H9 (cell line): ENCODE data around the gene CC2D2B. TPM values are rescaled to one million over a fixed set of nuclear protein-coding genes. Genes with fewer than 3 reads are reported as not detected.

Source experiments
- DNase-seq: peaks from one replicate; pipeline ENCODE4 v3.0.0-alpha.2; 2017
- H2AFZ ChIP-seq: one replicate; pipeline ENCODE4 v1.6.1; 2013; ENCODE audit warnings: mild to moderate bottlenecking, low read length, control low read depth, moderate library complexity
- H2AK5ac ChIP-seq: 2 replicates; pipeline ENCODE4 v1.6.1; 2013; ENCODE audit warnings: low read length, control low read depth, mixed read lengths; ENCODE audit not compliant: insufficient read length
- H2BK120ac ChIP-seq: one replicate; pipeline ENCODE4 v1.6.1; 2013; ENCODE audit warnings: low read depth, mild to moderate bottlenecking, low read length, control low read depth, inconsistent platforms; ENCODE audit not compliant: poor library complexity, severe bottlenecking
- H2BK12ac ChIP-seq: 2 replicates; pipeline ENCODE4 v1.6.1; 2013; ENCODE audit warnings: low read length, control low read depth, mixed read lengths, low read depth; ENCODE audit not compliant: insufficient read length
- H2BK15ac ChIP-seq: 2 replicates; pipeline ENCODE4 v1.6.1; 2013; ENCODE audit warnings: low read depth, low read length, control low read depth
- H2BK20ac ChIP-seq: one replicate; pipeline ENCODE4 v1.6.1; 2013; ENCODE audit warnings: low read depth, mild to moderate bottlenecking, low read length, control low read depth, inconsistent platforms; ENCODE audit not compliant: poor library complexity, severe bottlenecking
- H2BK5ac ChIP-seq: 2 replicates; pipeline ENCODE4 v1.6.1; 2013; ENCODE audit warnings: low read length, control low read depth, mixed read lengths; ENCODE audit not compliant: insufficient read length
- H3K14ac ChIP-seq: 2 replicates; pipeline ENCODE4 v1.6.1; 2013; ENCODE audit warnings: low read length, control low read depth; ENCODE audit not compliant: insufficient read depth
- H3K18ac ChIP-seq: 2 replicates; pipeline ENCODE4 v1.6.1; 2013; ENCODE audit warnings: low read depth, mild to moderate bottlenecking, mixed read lengths, low read length, control low read depth; ENCODE audit not compliant: insufficient read length
- H3K23ac ChIP-seq: 2 replicates; pipeline ENCODE4 v1.6.1; 2013; ENCODE audit warnings: low read length, control low read depth, mixed read lengths, low read depth; ENCODE audit not compliant: insufficient read length
- H3K23me2 ChIP-seq: 2 replicates; pipeline ENCODE4 v1.6.1; 2013; ENCODE audit warnings: low read depth, mild to moderate bottlenecking, mixed read lengths, low read length, control low read depth; ENCODE audit not compliant: insufficient read length, poor library complexity, severe bottlenecking
- H3K27ac ChIP-seq: 2 replicates; pipeline ENCODE4 v1.5.1; 2013; ENCODE audit warnings: low read length, control low read depth, mixed read lengths, low read depth; ENCODE audit not compliant: insufficient read length
- H3K27me3 ChIP-seq: 2 replicates; pipeline ENCODE4 v1.6.1; 2013; ENCODE audit warnings: low read length, control low read depth, inconsistent platforms; ENCODE audit not compliant: insufficient read depth
- H3K4ac ChIP-seq: 2 replicates; pipeline ENCODE4 v1.6.1; 2013; ENCODE audit warnings: low read depth, mild to moderate bottlenecking, control low read depth, inconsistent platforms, low read length, moderate library complexity
- H3K4me1 ChIP-seq: 2 replicates; pipeline ENCODE4 v1.6.1; 2013; ENCODE audit warnings: low read length, control low read depth, inconsistent platforms; ENCODE audit not compliant: insufficient read depth
- H3K4me2 ChIP-seq: 2 replicates; pipeline ENCODE4 v1.6.1; 2013; ENCODE audit warnings: low read length, control low read depth, mixed read lengths; ENCODE audit not compliant: insufficient read length, insufficient read depth
- H3K56ac ChIP-seq: 2 replicates; pipeline ENCODE4 v1.6.1; 2013; ENCODE audit warnings: low read depth, mild to moderate bottlenecking, mixed read lengths, low read length, control low read depth; ENCODE audit not compliant: insufficient read length
- H3K79me1 ChIP-seq: 2 replicates; pipeline ENCODE4 v1.6.1; 2013; ENCODE audit warnings: low read depth, mild to moderate bottlenecking, moderate library complexity, low read length, control low read depth, inconsistent platforms; ENCODE audit not compliant: insufficient read depth, poor library complexity, severe bottlenecking
- H3K79me2 ChIP-seq: 2 replicates; pipeline ENCODE4 v1.6.1; 2013; ENCODE audit warnings: low read length, control low read depth, inconsistent platforms; ENCODE audit not compliant: insufficient read depth
- H3K9ac ChIP-seq: 2 replicates; pipeline ENCODE4 v1.6.1; 2013; ENCODE audit warnings: low read length, control low read depth, mixed read lengths; ENCODE audit not compliant: insufficient read length; ENCODE audit errors: extremely low read depth
- H3K9me3 ChIP-seq: one replicate; pipeline ENCODE4 v1.6.1; 2013; ENCODE audit warnings: low read depth, low read length, inconsistent platforms; ENCODE audit not compliant: control insufficient read depth
- H3T11ph ChIP-seq: one replicate; pipeline ENCODE4 v1.6.1; 2013; ENCODE audit warnings: mild to moderate bottlenecking, low read length, control low read depth, inconsistent platforms
- H4K20me1 ChIP-seq: one replicate; pipeline ENCODE4 v1.6.1; 2013; ENCODE audit not compliant: control insufficient read depth, insufficient read length, insufficient read depth
- H4K5ac ChIP-seq: 2 replicates; pipeline ENCODE4 v1.6.1; 2013; ENCODE audit warnings: low read depth, mild to moderate bottlenecking, mixed read lengths, low read length, control low read depth; ENCODE audit not compliant: insufficient read length
- H4K8ac ChIP-seq: replicated peaks from 2 replicates; pipeline ENCODE4 v1.6.1; 2013; ENCODE audit warnings: low read length, control low read depth, mixed read lengths, low read depth; ENCODE audit not compliant: insufficient read length
- H4K91ac ChIP-seq: 2 replicates; pipeline ENCODE4 v1.6.1; 2013; ENCODE audit warnings: low read depth, mild to moderate bottlenecking, moderate library complexity, mixed read lengths, low read length, control low read depth; ENCODE audit not compliant: insufficient read length
- H3K27ac Mint-ChIP-seq, 3 experiments: 2 replicates in 2 of 3; 3 replicates in 1 of 3; pipeline ENCODE4 v1.8.0; 2020 to 2021; ENCODE audit warnings: mixed read lengths in 3 of 3, mild to moderate bottlenecking in 1 of 3, moderate library complexity in 1 of 3
- H3K27me3 Mint-ChIP-seq: 2 replicates; pipeline ENCODE4 v1.8.0; 2021; ENCODE audit warnings: low read depth, mild to moderate bottlenecking, moderate library complexity, mixed read lengths
- H3K36me3 Mint-ChIP-seq, 3 experiments: 2 replicates in 2 of 3; 3 replicates in 1 of 3; pipeline ENCODE4 v1.8.0; 2020 to 2021; ENCODE audit warnings: low read depth in 3 of 3, mixed read lengths in 3 of 3; ENCODE audit not compliant: insufficient read depth in 1 of 3
- H3K4me1 Mint-ChIP-seq, 2 experiments: 2 replicates each; pipeline ENCODE4 v1.8.0; 2020; ENCODE audit warnings: mixed read lengths in 2 of 2
- H3K4me3 Mint-ChIP-seq, 2 experiments: 2 replicates in 1 of 2; 3 replicates in 1 of 2; pipeline ENCODE4 v1.8.0; 2020 to 2021; ENCODE audit warnings: mild to moderate bottlenecking in 2 of 2, mixed read lengths in 2 of 2, moderate library complexity in 1 of 2
- H3K9me3 Mint-ChIP-seq, 2 experiments: 2 replicates in 1 of 2; 3 replicates in 1 of 2; pipeline ENCODE4 v1.8.0; 2020; ENCODE audit warnings: mild to moderate bottlenecking in 2 of 2, mixed read lengths in 2 of 2, moderate library complexity in 1 of 2
- WGBS: extraction: QIAGEN DNeasy Blood & Tissue Kit; methylation state at CpG from one replicate; pipeline ENCODE4 v1.1.7; 2013; ENCODE audit warnings: missing lambda C conversion rate, low lambda C conversion rate, mixed read lengths; ENCODE audit not compliant: insufficient read length; ENCODE audit errors: extremely low coverage; 5-methylcytosine and 5-hydroxymethylcytosine counted together
- total RNA-seq: library from RNA; stranded (reverse); gene quantifications from 2 replicates; pipeline ENCODE4 v1.2.1, GENCODE V29; 2021
- TF ChIP-seq, protein P1 (sequence below): fragments of 200-600 bp; sonication (generic); conservative IDR thresholded peaks from 3 replicates; pipeline ENCODE4 v1.8.0; 2021; ENCODE audit warnings: antibody characterized with exemption, mild to moderate bottlenecking

CC2D2B gene
- total RNA-seq, 1 experiment from 2014 or later, result 0.72 TPM

DNA sequence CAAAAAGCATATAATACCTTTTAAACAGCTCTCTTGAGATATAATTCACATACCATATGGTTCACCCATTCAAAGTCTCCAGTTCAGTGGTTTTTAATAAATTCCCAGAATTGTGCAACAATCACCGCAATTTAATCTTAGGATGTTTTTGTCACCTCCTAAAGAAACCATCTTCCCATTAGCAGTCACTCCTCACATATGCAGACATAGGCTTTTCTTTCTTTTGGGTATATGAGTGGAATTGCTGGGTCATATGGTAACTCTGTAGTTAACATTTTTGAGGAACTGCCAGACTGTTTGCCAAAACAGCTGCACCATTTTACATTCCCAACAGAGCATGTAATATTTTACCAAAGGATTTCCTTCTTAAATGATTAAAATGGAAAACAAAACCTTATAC is 57.0 kb downstream of the CC2D2B start:
- H3K4me1 Mint-ChIP-seq, result no peaks in the 10 kb centered on the region
- Histone ChIP-seq H4K91ac (no peak overlapping the region), H3K9me3 (no peaks in the 10 kb centered on the region), H2AK5ac (no peak overlapping the region), H3K4ac (no peak overlapping the region), H3K79me1 (no peaks in the 10 kb centered on the region), H4K8ac (no peak overlapping the region), H2BK120ac (no peak overlapping the region), H3K56ac (no peak overlapping the region), H3K27me3 (no peaks in the 10 kb centered on the region), H2BK5ac (no peak overlapping the region), H4K5ac (no peak overlapping the region), H3K9ac (no peak overlapping the region), H3K23ac (no peak overlapping the region), H3K23me2 (no peaks in the 10 kb centered on the region), H3K4me1 (no peaks in the 10 kb centered on the region), H2BK12ac (no peak overlapping the region), H3K27ac (no peak overlapping the region), H3T11ph (no peak overlapping the region), H2BK20ac (no peak overlapping the region), H3K79me2 (no peaks in the 10 kb centered on the region), H3K18ac (no peak overlapping the region), H2AFZ (no peak overlapping the region), H3K4me2 (no peak overlapping the region), H3K14ac (no peak overlapping the region), H4K20me1 (no peaks in the 10 kb centered on the region), H2BK15ac (no peak overlapping the region)
- no peak overlapping the region for H3K4me3 Mint-ChIP-seq
- H3K27me3 Mint-ChIP-seq, result no peaks in the 10 kb centered on the region
- no peaks in the 10 kb centered on the region; a peak in 1 of 5 replicates for H3K9me3 Mint-ChIP-seq
- no peaks in the 10 kb centered on the region for H3K36me3 Mint-ChIP-seq
- no CpG with 5 or more reads among the region's 1 CpG for WGBS
- TF ChIP-seq, protein P1, sequence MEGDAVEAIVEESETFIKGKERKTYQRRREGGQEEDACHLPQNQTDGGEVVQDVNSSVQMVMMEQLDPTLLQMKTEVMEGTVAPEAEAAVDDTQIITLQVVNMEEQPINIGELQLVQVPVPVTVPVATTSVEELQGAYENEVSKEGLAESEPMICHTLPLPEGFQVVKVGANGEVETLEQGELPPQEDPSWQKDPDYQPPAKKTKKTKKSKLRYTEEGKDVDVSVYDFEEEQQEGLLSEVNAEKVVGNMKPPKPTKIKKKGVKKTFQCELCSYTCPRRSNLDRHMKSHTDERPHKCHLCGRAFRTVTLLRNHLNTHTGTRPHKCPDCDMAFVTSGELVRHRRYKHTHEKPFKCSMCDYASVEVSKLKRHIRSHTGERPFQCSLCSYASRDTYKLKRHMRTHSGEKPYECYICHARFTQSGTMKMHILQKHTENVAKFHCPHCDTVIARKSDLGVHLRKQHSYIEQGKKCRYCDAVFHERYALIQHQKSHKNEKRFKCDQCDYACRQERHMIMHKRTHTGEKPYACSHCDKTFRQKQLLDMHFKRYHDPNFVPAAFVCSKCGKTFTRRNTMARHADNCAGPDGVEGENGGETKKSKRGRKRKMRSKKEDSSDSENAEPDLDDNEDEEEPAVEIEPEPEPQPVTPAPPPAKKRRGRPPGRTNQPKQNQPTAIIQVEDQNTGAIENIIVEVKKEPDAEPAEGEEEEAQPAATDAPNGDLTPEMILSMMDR, result no peak
- H3K27ac Mint-ChIP-seq, result no peak overlapping the region
- DNase-seq, result no peak
